GM19397 (cell line): ENCODE results near the gene AMY2B.
"Not testable (repeated sequence)": the region's sequence is repeated elsewhere in the genome, so short reads cannot be mapped to it uniquely, and the experiment has no call there.

Experiments
- ATAC-seq: cut with Tn5 transposase; IDR thresholded peaks from one replicate; pipeline ENCODE4 v1.9.1; 2021; ENCODE audit warnings: mild to moderate bottlenecking, moderate library complexity; ENCODE audit not compliant: unreplicated experiment

AMY2B gene

GRCh38 chr1:103571289-103571688 lies at the start of gene AMY2B:
Gene AMY2B, plus strand, starts transcription at chr1:103571589. Its CDS starts 14 bp downstream, at chr1:103571603.
- ATAC-seq: not testable (repeated sequence)

DNA sequence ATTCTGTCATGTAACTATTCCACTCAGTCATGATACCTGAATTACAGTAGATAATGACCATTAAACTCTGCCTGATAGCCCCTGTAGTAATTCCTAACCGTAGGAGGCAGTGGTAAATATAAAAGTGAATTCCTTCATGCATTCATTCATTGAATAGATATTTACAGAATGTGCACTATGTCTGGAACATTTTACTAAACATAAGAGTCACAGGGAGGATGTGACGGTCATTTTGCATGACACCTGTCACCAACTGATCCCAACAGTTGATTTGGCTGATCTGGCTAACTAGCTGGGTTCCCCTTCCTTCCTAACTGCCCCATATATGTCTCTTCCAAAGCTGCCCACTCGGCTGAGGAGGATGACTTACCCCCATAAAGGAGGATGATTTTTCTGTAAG lies 48.0 kb upstream of the AMY2B start:
- ATAC-seq: no peak

GRCh38 chr1:103525114-103525606 lies 46.2 kb upstream of the AMY2B start:
- ATAC-seq: peak; percentile 56

DNA sequence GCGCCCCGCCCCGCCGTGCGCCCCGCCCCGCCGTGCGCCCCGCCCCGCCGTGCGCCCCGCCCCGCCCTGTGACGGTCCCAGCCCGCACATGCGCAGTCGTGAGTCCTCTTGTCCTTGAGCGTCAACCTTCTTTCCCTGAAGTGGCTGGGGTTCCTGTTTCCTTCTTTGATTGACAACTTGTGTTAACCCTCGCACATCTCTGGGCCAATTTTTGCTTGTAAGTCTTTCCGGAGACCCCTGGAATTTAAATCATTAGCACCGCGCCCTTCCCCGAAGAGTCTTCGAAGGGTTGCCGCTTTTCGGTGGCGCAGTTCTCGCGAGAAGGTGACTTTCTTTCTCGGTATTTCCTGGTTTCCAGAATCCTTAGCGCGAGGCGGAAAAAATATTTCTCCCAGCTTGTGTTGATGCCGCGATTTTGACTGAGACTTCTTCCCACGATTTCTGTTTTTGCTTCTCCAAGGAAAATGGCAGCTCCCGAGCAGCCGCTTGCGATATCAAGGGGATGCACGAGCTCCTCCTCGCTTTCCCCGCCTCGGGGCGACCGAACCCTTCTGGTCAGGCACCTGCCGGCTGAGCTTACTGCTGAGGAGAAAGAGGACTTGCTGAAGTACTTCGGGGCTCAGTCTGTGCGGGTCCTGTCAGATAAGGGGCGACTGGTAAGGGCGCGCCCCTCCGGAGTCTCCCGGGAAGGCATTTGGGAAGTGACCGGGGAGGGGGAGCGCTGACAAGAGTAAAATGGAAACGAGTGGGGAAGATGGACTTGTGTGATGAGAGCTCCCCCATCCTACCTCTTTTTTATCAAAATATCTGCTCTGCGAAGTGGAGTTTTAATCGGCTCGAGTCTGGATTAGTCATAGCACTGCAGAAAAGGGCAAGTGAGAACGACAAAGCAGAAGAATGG lies 45.5 kb upstream of the AMY2B start, which contains the start of gene RNPC3:
Gene RNPC3 (plus strand): TSS at position 93 of the 901 bp plus-strand sequence. CDS start 372 bp downstream, at position 465.
- peak; percentile 79 for ATAC-seq

- no peak for ATAC-seq
These were observed 44.1 kb upstream of the AMY2B start for GRCh38 chr1:103527331-103527730.

DNA sequence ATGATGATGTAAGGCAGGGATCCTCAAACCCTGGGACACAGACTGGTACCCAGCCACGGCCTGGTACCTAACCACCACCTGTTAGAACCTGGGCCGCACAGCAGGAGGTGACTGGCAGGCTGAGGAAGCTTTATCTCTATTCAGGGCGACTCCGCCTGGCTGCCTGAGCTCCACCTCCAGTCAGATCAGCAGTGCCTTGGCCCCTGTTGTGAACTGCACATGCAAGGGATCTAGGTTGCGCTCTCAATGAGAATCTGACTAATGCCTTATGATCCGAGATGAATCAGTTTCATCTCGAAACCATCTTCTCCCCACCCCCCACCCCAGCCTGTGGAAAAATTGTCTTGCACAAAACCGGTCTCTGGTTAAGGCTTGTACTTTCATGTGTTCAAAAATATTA lies 41.6 kb upstream of the AMY2B start:
- no peak for ATAC-seq

DNA sequence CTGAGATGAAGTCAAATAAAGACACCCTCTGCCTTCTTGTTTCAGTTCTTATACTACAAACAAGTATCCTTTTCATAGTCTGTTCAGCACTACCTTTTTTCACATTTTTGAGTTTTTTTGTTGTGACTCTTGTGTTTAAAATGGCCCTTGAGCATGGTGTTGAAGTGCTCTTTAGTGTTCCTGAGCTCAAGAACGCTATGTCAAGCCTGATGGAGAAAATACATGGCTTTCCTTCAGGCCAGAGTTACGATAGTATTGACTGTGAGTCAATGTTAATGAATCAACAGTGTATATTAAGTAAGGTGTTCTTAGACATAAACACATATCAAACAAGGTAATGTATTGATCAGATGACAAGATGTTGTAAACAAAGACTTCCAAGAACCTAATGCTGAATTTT lies 33.2 kb upstream of the AMY2B start:
- no peak for ATAC-seq

- no peak for ATAC-seq
These were observed 30.0 kb upstream of the AMY2B start for GRCh38 chr1:103541431-103541830.

- ATAC-seq: no peak
These were observed 24.9 kb upstream of the AMY2B start for GRCh38 chr1:103546496-103546895.

DNA sequence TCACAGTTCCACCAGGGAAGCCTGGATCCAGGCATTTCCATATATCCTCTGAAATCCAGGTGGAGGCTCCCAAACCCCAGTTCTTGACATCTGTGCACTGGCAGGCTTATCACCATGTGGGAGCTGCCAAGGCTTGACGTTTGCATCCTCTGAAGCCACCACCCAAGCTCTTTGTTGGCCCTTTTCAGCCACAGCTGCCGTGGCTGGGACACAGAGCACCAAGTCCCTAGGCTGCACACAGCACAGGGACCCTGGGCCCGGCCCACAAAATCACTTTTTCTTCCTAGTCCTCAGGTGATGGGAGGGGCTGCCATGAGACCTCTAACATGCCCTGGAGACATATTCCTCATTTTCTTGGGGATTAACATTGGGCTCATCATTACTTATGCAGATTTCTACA lies 23.5 kb upstream of the AMY2B start:
- no peak for ATAC-seq

GRCh38 chr1:103560427-103560826 lies 11.0 kb upstream of the AMY2B start:
- no peak for ATAC-seq

DNA sequence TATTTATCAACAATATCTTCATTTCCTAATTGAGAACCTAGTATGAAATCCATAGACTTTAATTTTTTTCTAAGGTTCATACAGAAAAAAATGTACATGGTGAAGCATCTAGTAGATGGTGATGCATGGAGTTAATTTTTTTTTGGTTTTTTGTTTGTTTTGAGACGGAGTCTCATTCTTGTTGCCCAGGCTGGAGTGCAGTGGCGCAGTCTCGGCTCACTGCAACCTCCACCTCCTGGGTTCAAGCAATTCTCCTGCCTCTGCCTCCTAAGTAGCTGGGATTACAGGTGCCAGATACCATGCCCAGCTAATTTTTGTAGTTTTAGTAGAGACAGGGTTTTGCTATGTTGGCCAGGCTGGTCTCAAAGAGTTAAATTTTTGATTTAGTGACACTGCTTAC lies 10.3 kb upstream of the AMY2B start:
- not testable (repeated sequence) for ATAC-seq

- ATAC-seq: peak; percentile 78
These were observed 9.6 kb upstream of the AMY2B start for GRCh38 chr1:103561643-103562395.

DNA sequence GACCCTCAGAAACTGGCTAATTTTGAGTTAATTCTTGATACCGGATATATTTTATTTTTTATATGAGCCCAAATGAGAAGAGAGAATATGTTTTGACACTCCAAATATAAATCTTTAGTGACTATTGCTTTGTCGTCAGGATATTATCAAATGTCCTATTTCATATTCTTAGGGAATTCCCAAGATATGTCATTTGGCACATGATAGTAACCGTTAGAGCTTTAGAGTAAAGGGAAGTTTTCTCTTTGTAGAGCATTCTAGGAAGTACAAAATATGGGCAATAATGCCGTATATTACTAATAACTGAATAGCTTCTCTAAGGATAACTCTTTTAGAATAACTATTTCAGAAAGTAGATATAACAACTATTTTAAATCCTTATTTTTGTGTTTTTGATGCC lies 8.3 kb upstream of the AMY2B start:
- ATAC-seq: no peak

DNA sequence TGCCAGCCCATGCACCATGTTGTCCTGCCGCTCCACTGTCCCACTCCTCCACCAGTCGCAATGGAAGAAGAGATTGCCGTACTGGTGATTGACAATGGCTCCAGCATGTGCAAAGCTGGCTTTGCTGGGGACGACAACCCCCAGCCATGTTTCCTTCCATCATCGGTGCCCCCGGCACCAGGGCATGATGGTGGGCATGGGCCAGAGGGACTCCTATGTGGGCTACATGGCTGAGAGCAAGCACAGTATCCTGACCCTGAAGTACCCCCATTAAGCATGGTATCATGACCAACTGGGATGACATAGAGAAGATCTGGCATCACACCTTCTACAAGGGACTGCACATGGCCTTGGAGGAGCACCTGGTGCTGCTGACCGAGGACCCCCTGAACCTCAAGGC lies 1.9 kb upstream of the AMY2B start:
- ATAC-seq: no peak

DNA sequence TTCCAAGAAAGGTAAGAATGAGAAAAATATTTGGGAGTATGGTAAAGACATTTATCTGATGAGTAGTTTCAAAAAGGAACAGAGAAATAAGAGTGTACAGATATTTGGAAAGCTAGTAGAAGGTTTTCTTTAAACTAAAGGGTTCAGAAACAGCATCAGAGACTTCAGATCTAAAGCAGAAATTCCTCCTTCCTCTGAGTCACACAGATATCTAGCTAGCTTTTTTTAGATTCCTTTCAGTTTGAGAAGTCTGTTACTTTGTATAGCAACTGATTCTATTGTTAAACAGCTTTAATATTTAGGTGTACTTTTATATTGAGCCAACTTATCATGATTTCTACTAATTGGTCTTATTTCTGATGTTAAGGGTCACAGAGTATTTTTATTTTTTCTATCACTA lies 4.7 kb downstream of the AMY2B start:
- no peak for ATAC-seq

DNA sequence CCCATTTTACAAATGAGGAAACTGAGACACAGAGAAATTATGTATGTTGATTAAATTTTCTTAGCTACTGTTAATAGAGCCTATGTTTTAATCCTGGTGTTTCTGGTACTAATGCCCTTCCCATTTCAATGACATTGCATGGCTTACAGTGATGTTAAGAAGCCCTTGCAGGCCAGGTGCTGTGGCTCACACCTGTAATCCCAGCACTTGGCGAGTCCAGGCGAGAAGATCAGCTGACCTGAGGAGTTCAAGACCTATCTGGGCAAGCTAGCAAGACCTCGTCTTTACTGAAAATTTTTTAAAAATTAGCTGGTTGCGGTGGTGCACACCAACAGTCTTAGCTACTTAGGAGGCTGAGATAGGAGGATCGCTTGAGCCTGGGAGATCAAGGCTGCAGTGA lies 5.4 kb downstream of the AMY2B start:
- ATAC-seq: not testable (repeated sequence)

DNA sequence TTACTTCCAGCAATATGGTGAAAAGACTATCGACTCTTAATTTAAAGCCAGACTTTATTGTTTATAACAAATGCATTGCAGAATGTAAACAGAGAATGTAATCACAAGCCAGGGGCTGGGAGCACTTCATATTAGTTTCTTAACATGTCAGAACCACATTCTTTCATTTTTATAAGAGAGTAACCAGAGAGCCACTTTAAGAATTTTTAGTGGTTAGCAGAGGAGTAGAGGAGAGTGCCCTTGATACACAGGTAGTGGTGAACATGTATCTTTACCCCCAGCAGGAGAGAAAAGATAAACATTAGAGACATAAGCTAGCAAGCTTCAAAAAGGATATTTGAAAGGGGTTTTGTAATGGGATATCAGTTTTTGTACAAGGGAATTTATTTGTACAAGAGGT lies 11.1 kb downstream of the AMY2B start:
- ATAC-seq: no peak

GRCh38 chr1:103583887-103584286 lies 12.5 kb downstream of the AMY2B start:
- no peak for ATAC-seq

- no peak for ATAC-seq
These were observed 13.1 kb downstream of the AMY2B start for GRCh38 chr1:103584537-103584936.

- ATAC-seq: not testable (repeated sequence)
These were observed 31.4 kb downstream of the AMY2B start for GRCh38 chr1:103602740-103603139.

- ATAC-seq: no peak
These were observed 45.0 kb downstream of the AMY2B start for GRCh38 chr1:103616362-103616761.
